Neural progenitor cell (in vitro differentiated cells): ENCODE results near the gene DPYSL5.

Experiments
- EZH2 ChIP-seq: fragments of 200-600 bp; sonication (generic); IDR thresholded peaks from 2 replicates; pipeline ENCODE4 v1.6.1; 2017; ENCODE audit warnings: antibody characterized with exemption, mild to moderate bottlenecking, moderate library complexity
- TF ChIP-seq, protein P1 (sequence below): fragments of 200-600 bp; sonication (generic); IDR thresholded peaks from 2 replicates; pipeline ENCODE4 v1.5.1; 2017; ENCODE audit warnings: antibody characterized with exemption, mild to moderate bottlenecking

DNA sequence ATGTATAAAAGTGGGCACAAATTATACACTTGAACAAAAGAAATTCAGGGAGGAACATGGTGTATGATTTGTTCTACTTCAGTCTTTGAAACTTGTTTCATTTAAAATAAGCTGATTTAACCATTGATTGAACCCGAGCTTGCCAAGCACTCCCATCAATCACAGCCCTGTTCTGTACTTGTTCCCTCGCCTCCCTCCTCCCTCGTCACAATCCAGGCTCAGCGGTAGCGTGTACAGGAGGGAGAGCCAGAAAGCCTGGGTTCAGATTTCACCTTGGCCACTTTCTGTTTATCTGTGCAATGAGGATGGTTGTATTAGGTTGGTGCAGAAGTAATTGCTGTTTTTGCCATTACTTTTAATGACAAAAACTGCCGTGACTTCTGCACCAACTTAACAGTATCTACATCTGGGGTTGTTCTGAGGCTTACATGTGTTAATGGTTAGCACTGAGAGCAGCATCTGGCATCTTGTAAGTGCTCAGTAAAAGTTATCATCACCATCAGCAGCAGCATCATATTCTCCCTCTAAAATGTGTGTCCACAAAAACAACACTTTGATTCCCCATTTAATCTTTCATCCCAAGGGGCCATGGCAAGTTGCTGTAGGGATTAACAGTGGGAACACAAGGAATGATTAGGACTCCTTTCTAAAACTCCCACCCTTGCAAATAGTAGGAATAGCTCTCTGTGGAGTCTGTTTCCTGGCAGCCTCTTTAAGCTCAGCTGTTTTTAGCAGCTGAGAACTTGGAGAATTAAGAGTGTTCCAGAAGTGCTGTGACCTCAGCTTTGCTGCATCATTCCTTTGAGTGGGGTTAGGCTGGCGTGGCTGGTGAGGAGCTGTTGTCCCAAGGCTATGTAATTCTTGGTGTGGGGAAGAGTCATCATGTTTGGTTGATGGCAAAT is 4.7 kb downstream of the DPYSL5 start:
- TF ChIP-seq, protein P1, sequence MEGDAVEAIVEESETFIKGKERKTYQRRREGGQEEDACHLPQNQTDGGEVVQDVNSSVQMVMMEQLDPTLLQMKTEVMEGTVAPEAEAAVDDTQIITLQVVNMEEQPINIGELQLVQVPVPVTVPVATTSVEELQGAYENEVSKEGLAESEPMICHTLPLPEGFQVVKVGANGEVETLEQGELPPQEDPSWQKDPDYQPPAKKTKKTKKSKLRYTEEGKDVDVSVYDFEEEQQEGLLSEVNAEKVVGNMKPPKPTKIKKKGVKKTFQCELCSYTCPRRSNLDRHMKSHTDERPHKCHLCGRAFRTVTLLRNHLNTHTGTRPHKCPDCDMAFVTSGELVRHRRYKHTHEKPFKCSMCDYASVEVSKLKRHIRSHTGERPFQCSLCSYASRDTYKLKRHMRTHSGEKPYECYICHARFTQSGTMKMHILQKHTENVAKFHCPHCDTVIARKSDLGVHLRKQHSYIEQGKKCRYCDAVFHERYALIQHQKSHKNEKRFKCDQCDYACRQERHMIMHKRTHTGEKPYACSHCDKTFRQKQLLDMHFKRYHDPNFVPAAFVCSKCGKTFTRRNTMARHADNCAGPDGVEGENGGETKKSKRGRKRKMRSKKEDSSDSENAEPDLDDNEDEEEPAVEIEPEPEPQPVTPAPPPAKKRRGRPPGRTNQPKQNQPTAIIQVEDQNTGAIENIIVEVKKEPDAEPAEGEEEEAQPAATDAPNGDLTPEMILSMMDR, result no peak
- TF ChIP-seq EZH2, result no peak
